ENCODE results near the gene SLC25A25. TPM values are rescaled to one million over a fixed set of nuclear protein-coding genes. Genes with fewer than 3 reads are reported as not detected.

The SLC25A25 gene
- total RNA-seq, 1 experiment from 2014 or later: 4.7 TPM

DNA sequence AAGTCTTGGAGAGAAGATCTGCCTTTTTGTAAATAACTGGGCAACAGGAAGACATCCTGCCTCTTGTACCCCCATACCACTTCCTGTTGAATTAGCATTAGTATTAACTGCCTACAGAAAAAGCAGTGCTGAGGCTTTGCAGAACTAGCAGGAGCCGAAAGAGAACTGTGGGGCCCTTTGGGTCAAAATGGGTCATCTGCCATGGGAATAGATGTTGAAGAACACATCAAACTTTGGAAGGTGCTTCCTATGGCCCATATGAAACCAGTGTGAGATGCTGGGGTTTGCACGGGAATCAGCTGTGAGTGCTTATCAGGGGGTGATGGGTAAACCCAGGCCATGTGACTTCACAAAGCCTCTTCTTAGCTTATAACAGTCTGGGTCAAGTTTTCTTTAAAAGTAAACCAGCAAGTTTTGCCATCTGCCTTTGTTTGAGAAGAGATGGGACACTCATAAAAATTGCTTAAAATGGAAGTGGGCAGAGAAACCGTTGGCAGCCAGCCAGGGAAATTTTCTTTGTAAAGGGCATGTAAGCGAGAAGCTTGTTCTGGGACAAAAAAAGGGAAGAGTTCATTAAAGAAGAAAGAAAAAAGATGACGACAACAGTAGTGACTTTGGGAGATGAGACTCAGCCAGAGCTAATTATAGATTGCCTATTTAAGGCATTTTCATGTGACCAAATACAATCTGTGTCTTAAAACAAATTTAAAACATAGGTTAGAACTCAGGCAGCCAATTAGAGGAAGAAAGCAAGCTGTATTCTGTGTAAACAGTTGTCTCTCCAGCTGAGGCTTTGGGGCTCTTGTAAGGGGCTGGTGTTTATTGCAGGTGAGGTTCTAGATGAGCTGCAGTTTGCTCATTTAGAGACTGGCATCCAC is 4.4 kb downstream of the SLC25A25 start:
- peak; percentile 58 for DNase-seq (ENCODE audit: low spot score)

DNA sequence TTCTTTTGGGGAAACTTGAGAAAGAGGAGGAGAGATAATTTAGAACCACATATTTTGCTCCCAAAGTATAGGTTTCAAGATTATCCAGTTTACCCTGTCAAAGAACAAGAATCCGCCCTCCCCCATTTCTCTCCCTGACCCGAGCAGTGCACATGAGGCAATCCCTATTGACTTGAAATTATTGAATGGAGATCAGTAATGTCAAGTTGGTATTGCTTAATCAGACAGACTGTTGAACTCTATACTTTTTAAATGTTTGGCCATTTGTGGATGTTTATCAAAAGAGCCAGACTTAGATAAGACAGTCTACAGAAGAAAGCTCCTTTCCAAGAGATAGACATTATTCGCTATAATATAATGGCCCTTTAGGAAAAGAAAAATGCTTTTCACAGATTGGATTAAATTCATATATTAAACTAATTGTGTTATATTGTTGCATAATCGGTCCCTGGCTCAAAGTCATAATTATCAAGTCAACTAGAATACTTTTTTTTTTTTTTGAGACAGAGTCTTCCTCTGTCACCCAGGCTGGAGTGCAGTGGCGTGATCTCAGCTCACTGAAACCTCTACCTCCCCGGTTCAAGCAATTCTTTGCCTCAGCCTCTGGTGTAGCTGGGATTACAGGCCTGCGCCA is 5.3 kb downstream of the SLC25A25 start:
- no peak for DNase-seq (ENCODE audit: low spot score)

DNA sequence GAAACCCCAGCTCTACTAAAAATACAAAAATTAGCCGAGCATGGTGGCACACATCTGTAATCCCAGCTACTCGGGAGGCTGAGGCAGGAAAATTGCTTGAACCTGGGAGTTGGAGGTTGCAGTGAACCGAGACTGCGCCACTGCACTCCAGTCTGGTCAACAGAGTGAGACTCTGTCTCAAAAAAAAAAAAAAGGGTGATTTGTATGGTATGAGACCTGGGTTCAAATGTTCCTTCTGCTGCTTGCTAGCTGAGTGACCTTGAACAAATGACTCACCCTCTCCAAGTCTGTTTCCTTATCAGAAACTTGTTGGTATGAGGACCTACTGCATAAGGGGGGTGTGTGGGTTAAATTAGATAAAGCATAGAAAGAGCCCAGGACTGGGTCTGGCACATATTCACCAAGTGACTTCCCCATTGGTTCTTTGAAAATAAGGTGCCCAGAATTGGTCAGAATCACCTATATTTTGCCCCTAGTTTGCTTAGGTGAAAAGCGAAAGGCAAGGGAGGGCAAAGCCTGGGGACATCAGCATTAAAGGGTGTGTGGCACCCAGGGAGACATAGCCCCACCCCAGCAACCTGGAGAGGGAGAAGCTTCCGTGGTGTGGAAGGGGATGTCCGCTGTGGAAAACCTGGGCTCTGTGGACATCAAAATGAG is 9.9 kb downstream of the SLC25A25 start:
- DNase-seq (ENCODE audit: low spot score): no peak

DNA sequence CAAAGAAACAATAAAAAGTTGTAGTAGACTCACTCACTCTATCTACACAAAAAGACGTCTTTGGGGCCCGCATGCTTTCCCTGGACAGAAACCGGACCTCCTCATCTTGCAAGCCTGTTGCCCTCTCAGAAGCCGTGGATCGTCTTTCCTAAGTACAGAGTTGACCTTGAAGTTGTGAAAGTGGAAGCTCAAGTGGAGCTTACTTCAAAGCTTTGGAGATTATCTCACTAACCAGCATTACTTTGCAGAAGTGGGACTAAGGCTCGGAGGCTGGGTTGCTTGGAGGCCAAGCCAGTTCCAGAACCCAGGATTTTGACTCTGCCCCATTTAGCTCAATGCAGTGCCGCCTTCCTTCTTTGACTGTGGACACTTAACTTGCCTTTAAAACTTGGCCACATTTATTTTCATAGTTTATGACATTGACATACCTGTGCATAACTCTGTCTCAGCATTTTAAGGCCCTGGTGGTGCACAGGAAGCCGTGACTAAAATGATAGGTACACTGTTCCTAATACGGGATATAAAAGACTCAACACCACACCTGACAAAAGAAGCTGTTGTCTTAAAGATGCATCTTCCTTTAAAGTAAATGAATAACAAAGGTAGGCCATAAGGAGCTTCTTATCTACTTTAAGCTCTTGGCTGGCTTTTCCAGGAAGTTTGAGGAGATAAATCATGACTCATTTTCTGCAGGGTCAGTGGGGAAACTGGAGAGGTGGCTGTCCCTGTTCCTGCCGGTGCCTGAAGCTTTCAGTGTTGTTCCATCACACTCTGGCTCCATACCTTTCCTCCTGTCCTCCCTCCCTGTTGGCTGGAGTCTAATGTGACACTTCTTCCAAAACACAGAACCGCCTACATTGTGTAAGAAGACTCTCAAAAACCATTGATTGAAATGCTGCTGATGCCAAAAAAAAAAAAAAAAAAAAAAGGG is 10.7 kb downstream of the SLC25A25 start:
- DNase-seq (ENCODE audit: low spot score): no peak

DNA sequence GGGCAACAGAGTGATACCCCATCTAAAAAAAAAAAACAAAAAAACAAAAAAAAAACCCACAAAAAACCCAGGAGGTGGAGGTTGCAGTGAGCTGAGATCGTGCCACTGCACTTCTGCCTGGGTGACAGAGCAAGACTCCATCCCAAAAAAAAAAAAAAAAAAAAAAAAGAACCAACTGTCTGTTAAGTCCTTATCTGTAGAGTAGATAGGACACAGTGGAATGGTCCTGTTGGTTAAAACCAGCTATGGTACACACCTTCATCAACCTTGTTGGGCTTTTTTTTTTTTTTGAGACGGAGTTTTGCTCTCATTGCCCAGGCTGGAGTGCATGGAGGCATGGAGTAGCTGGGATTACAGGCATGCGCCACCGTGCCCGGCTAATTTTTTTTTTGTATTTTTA is 12.2 kb downstream of the SLC25A25 start:
- DNase-seq (ENCODE audit: low spot score): no peak

DNA sequence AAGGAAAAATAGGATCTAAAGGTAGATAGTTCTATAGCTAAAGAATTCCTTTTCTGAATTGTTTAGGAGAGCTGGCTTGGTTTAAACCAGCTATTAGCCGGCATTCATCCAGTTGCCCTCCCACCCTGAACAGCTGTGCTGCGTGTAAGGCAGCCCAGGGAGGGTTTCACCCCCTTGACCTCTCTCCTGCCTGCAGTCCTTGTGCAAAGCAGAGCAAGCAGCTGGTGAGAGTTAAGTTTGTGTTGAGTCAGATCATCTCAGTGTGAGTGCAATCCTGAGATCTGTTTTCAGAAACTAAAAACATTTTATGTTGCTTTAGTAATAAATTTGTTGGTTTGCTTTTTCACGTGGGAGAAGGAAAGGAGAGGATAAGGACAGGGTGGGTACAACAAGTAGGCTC is 13.0 kb downstream of the SLC25A25 start:
- DNase-seq (ENCODE audit: low spot score): no peak

DNA sequence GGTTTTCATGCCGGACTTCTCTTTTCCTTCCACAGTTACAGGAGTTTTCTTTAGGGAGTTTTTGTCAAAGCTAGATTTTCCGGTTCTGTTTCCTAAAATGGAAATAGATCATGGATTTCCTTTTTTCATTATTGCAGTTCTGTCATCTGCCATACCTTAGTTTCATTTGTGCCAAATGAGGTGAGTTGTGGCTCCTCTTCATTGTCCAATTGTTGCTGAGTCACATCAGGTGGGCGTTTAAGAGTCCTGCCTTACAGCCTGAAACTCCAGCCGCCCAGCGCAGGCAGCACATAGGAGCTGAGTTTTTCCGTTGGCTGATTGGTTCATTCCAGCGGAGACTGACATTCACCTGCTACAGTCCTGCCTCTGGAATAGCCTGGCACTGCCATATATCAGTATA is 14.1 kb downstream of the SLC25A25 start:
- no peak for DNase-seq (ENCODE audit: low spot score)

DNA sequence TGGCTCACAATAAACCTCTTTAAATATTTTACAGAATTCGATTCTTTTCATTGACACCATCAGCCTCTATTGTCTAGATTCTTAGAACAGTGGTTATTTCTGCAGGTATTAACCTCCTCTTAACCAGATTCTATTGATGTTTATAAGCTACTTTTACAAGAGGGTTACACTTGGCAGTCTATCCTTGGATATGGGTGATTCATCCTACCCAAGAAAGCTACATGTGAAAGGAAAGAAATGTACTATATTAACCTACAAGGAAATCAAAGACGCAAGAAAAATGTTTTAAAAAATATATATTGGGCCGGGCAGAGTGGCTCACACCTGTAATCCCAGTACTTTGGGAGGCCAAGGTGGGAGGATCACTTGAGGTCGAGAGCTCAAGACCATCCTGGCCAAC is 16.7 kb downstream of the SLC25A25 start:
- no peak for DNase-seq (ENCODE audit: low spot score)

DNA sequence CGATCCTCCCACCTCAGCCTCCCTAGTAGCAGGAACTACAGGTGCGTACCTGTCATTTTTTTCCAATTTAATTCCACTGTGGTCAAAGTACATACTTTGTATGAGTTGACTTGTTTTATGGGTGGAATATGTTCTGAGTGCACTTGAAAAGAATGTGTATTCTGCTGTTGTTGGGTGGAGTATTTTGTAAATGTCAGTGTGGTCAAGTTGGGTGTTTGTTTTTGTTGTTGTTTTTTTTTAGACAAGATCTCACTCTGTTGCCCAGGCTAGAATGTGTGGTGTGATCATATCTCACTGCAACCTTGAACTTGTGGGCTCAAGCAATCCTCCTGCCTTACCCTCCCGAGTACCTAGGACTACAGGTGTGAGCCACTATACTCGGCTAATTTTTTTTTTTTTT is 17.9 kb downstream of the SLC25A25 start:
- DNase-seq (ENCODE audit: low spot score): no peak

DNA sequence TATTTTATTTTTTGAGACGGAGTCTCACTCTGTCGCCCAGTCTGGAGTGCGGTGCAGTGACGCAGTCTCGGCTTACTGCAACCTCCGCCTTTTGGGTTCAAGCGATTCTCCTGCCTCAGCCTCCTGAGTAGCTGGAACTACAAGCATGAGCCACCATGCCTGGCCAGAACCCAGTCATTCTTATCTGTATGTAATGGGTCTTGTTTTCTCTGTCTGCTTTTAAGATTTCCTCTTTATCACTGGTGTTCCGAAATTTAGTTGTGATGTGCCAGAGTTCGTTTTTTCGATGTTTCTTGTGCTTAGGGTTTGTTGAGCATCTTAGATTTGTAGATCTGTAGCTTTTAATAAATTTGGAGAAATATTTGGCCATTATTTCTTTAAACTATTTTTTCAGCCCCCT is 19.2 kb downstream of the SLC25A25 start:
- no peak for DNase-seq (ENCODE audit: low spot score)

DNA sequence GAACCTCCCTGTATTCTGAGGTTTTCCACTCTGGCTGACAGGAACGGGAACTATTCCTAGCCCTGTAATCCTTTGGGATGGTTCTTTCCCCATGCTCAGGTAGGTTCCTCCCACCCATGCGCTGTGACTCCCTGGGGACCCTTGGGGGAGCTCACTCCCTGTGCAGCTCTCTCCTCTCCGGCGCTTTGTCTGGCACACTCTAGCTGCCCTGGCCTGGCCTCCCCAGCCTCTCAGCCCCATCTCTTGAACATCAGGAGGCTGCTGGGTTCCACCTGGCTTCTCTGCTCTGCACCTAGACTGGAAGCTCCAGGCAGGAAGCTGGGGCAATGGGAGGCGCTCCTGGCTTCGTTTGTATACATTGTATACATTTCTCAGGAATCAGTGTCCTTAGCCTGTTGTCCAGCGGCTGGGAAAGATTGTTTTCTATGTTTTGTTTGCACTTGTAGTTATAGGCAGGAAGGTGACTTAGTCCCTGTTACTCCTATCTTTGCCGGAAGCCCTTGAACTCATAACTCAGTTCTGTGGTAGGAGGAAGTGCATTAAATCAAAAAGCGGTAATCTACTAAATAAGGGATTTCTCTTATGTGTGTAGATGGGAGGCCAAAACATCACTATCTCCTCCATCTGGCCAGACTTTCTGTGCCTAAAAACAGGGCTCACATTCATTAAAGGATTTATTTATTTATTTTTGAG is 20.4 kb downstream of the SLC25A25 start:
- no peak for DNase-seq (ENCODE audit: low spot score)

DNA sequence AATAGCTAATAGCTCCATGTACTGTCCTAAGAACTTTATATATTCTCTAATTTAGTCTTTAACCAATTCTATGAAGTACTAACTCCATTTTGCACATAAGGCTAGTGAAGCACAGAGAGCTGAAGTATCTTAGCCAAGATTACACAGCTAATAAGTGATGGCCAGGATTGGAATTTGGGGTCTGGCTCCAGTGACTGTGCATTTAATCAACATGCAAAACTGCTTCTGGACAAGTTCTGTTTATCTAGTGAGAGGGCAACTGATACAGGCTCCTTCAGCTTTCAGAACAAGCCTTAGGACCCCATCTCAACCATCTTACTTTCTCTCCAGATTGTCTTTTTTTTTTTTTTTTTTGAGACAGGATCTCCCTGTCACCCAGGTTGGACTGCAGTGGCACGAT is 21.3 kb downstream of the SLC25A25 start:
- no peak for DNase-seq (ENCODE audit: low spot score)

DNA sequence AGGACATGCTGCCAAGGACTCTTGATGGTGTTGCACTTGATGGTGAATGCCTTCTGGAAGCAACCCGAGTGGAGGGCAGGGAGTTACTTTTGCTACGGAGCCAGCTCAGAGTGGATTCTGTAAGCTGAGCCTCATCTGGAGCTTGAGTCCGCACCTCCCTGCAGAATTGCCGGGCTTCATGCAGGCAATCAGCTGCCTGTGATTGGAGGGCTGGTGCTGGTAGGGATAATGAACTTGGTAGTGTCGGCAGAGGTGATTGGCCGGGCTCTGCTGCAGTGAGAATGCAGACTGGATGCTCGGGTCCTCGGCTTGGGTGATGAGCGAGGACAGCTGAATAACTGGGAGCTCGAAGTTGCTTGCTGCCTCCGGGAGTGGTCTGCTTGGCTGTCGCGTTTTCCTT is 23.1 kb downstream of the SLC25A25 start:
- peak; percentile 35 for DNase-seq (ENCODE audit: low spot score)

DNA sequence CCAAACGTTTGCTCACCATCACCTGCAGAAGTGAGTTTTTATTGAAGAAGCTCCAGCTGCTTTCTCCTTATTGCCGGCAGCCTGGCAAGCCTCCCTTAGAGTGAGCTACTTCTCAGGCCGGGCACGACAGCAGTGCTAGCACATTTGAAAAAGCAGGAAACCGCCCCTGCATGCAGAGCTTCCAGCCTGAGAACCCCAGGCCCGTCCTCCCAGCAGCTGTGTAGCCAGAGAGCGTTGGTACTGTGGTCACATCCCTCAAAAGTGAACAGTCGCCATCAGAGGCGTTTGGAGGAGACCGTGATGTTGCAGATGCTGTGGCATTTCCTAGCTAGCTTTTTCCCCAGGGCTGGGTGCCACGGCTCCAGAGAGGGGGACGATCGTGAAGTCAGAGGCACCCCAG is 23.5 kb downstream of the SLC25A25 start:
- no peak for DNase-seq (ENCODE audit: low spot score)

DNA sequence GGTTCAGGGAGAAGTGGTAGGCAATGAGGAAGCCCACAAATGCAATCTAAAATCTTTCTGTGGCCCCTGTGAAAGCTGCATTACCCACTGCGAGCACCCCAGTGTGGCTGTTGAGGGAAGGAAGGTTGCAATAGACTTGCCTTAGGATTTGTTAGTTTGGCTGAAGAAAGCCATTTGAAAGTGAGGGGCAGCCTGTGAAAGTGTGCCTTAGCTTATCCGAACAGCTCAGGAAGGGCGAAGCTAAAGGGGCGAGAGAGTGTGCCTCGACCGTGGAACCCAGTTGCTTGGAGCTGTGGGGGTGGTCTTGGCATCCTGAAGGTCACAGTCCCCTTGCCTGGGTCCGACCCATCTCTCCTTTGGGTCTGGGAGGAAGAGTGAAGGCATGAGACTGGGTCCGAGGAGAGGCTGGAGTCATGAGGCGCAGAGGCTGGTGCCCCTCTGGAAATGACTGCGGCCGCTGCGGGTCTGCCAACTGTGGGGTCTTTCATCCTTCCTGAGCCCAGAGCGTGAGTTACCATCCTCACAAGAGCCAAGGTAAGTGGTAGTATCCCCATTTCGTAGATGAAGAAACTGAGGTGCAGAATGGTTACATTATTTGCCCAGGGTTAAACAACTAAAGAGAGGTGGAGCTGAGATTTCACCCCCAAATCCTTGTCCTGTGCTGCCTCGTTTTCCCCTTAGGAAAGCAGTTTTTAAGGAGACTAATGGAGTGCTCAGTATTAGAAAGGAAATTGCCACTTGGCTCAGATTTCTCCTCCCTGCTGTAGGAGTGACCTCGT is 24.4 kb downstream of the SLC25A25 start:
- DNase-seq (ENCODE audit: low spot score): no peak

DNA sequence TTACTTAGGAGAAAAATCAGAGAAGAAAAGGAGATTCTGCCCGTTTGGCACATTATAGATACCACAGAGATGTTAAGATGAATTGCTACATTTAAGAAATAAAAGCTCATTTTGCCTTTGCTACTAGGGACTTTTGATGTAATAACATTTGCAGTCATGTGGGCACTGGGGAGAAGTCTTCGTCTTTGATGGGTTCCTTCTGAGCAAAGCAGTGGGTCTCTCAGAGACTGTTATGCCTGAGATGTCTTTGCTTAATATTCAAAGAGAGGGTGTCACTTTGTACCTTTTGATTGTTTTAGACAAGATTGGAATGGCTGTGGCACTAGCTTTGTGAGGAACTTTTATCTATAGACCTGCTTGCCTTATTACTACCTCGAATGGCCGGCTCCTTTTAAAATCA is 25.0 kb downstream of the SLC25A25 start:
- no peak for DNase-seq (ENCODE audit: low spot score)

DNA sequence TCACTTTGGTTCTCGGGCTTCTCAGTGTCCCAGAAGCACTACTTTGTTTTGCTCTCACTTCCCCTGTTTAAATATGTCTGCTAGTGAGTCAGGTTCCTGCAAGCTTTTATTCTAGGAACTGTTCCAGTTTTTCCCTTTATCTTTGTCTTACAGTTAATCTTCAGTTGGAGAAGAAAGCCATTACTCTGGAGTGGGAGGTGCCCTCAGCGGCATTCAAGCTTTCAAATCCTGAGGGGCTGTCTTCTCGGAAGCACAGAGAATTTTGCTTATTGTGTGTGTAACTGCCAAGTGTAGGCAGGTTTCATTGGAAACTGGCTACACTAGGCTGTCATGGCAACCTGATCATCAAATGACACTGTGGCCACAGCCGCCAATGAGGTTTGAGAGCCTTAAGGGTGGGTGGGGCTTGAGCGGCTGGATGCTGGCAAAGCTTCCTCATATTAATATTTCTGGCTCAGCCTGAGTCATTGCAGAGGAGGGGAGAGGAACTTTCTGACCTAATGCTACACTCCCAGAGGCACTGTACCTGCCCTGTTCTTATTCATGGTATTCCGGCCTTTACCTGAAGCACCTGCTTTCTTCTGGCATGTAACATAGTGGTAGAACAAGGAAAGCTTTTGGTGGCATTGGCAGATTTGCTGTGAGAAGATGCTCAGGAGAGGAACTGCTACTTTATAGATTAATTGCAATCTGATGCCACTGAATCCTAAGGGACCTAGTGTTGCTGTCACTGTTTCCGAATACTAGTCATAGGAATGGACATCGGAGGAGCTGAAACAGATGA is 26.3 kb downstream of the SLC25A25 start:
- peak; percentile 93 for DNase-seq (ENCODE audit: low spot score)

DNA sequence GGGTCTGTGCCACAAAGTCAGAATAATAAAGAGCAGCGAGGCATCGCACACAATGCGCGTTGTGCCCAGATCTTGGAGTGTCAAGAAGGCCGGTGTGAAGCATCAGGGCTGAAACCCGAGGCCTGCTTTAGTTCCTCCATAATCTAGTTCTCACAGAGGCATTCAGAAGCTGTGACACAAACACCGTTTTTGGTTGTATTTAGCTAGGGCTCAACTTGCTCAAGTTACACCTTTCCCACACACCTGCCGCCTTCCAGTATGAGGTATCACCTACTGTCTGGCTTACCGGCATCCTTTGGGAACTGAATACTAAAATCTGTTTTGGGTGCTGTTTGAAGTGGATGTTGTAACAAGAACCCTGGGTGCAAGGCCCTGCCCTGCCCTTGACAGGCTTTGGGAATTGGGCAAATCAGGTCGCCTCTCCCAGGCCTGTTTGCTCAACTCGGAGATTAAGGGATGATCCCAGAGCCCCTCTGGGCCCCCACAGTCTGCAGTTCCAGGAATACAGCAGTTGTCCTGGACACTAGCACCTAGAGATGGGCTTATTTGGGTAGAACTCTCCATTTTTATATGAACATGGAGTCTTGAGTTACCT is 27.0 kb downstream of the SLC25A25 start:
- no peak for DNase-seq (ENCODE audit: low spot score)

Data from H4 (cell line).